MCF 10A (cell line): ENCODE data around the gene SNAP29. TPM values are rescaled to one million over a fixed set of nuclear protein-coding genes. Genes with fewer than 3 reads are reported as not detected.
A peak's percentile ranks its signal among the peaks of the same experiment; 100 is the strongest.

Experiments used
- BruUV-seq: library from RNA; stranded (reverse); fragments of 400-500 nt; replicated peaks from 2 replicates; lab custom pipeline; 2021; lab: Mats Ljungman, UMichigan
- CTCF ChIA-PET: fragments of 300-600 bp; sonication (Branson Sonifier 250); formaldehyde crosslinking; extraction: SDS; loops from one replicate; lab custom pipeline; 2021; ENCODE audit warnings: antibody characterized with exemption, inconsistent platforms; lab: Yijun Ruan, JAX
- POLR2A ChIA-PET: fragments of 300-600, 350-650 bp; sonication (Branson Sonifier 250); formaldehyde crosslinking; extraction: SDS; loops from one replicate; lab custom pipeline; 2020; ENCODE audit warnings: antibody characterized with exemption, inconsistent platforms; lab: Yijun Ruan, JAX
- DNase-seq: peaks from one replicate; pipeline ENCODE4 v3.0.0-alpha.2; 2018; ENCODE audit not compliant: unreplicated experiment
- H3K27ac Mint-ChIP-seq: one replicate; pipeline ENCODE4 v1.8.0; 2022; ENCODE audit warnings: mild to moderate bottlenecking, low read depth, mixed read lengths; ENCODE audit not compliant: unreplicated experiment
- H3K27me3 Mint-ChIP-seq: one replicate; pipeline ENCODE4 v1.8.0; 2022; ENCODE audit warnings: mixed read lengths; ENCODE audit not compliant: insufficient read depth, unreplicated experiment
- H3K36me3 Mint-ChIP-seq: one replicate; pipeline ENCODE4 v1.8.0; 2022; ENCODE audit warnings: mild to moderate bottlenecking, moderate library complexity, mixed read lengths; ENCODE audit not compliant: insufficient read depth, unreplicated experiment
- H3K4me1 Mint-ChIP-seq: one replicate; pipeline ENCODE4 v1.8.0; 2022; ENCODE audit warnings: mixed read lengths; ENCODE audit not compliant: insufficient read depth, unreplicated experiment
- H3K4me3 Mint-ChIP-seq: one replicate; pipeline ENCODE4 v1.8.0; 2022; ENCODE audit warnings: mild to moderate bottlenecking, moderate library complexity, mixed read lengths; ENCODE audit not compliant: unreplicated experiment
- H3K9me3 Mint-ChIP-seq: one replicate; pipeline ENCODE4 v1.8.0; 2022; ENCODE audit warnings: mixed read lengths; ENCODE audit not compliant: unreplicated experiment
- CTCF ChIP-seq: fragments of 200-600 bp; IDR thresholded peaks from one replicate; pipeline ENCODE4 v1.8.0; 2022; ENCODE audit warnings: antibody characterized with exemption, mild to moderate bottlenecking; ENCODE audit not compliant: unreplicated experiment
- intact Hi-C: fragments of 100-400 bp; cut with micrococcal nuclease; formaldehyde crosslinking; loops from 2 replicates; pipeline ENCODE4 v1.14.1; 2022
- total RNA-seq: library from RNA; stranded (reverse); gene quantifications from 2 replicates; pipeline ENCODE4 v1.2.3, GENCODE V29; 2022

SNAP29 gene
- total RNA-seq, 1 experiment from 2014 or later, result 28.7 TPM

GRCh38 chr22:20864186-20864908 lies 5.5 kb downstream of the SNAP29 start:
- Mint-ChIP-seq H3K36me3 (peaks cover 30% of the 10 kb centered on the region), H3K27ac (no peak overlapping the region), H3K9me3 (no peaks in the 10 kb centered on the region), H3K27me3 (no peaks in the 10 kb centered on the region), H3K4me3 (no peak overlapping the region), H3K4me1 (peaks cover 19% of the 10 kb centered on the region)
- ChIA-PET CTCF (interaction anchor here (1.7 kb wide), 1 partner anchor 21 kb away, joined by 7 read pairs; no protein-coding TSS in a partner anchor), POLR2A (interaction anchor here (1.0 to 1.5 kb wide), 3 partner anchors 29 to 41 kb away, joined by 3 to 4 read pairs (median 3); no protein-coding TSS in a partner anchor)
- no TSS peak for BruUV-seq
- intact Hi-C loops, result no loop called here
- TF ChIP-seq CTCF, result no peak
- DNase-seq, result peak; percentile 54

- no TSS peak for BruUV-seq
These were observed 6.5 kb downstream of the SNAP29 start for GRCh38 chr22:20865331-20865730.

GRCh38 chr22:20865875-20866445 lies 7.2 kb downstream of the SNAP29 start:
- Mint-ChIP-seq H3K27ac (no peak overlapping the region), H3K27me3 (no peaks in the 10 kb centered on the region), H3K36me3 (peaks cover 31% of the 10 kb centered on the region), H3K4me1 (peaks cover 15% of the 10 kb centered on the region), H3K4me3 (no peak overlapping the region), H3K9me3 (no peaks in the 10 kb centered on the region)
- no TSS peak for BruUV-seq
- intact Hi-C loops, result no loop called here
- TF ChIP-seq CTCF, result no peak
- no peak for DNase-seq
- ChIA-PET CTCF (interaction anchor here (0.7 to 1.3 kb wide), 4 partner anchors 9 to 82 kb away, joined by 3 to 4 read pairs (median 4); no protein-coding TSS in a partner anchor), POLR2A (interaction anchor here (0.7 kb wide), 1 partner anchor 21 kb away, joined by 5 read pairs; no protein-coding TSS in a partner anchor)

More at GRCh38 chr22:20865331-20865730, 6.5 kb downstream of the SNAP29 start:
- Mint-ChIP-seq H3K36me3 (peaks cover 30% of the 10 kb centered on the region), H3K4me1 (peaks cover 15% of the 10 kb centered on the region), H3K27me3 (no peaks in the 10 kb centered on the region), H3K4me3 (no peak overlapping the region), H3K9me3 (no peaks in the 10 kb centered on the region), H3K27ac (no peak overlapping the region)
- no peak for TF ChIP-seq CTCF
- POLR2A ChIA-PET, result interaction anchor here (1.0 to 1.5 kb wide), 2 partner anchors 28 to 40 kb away, joined by 3 to 4 read pairs; no protein-coding TSS in a partner anchor
- intact Hi-C loops, result no loop called here
- no peak for DNase-seq
- CTCF ChIA-PET, result interaction anchor here (1.1 to 1.7 kb wide), 3 partner anchors 10 to 82 kb away, joined by 4 to 7 read pairs (median 4); no protein-coding TSS in a partner anchor

- H3K4me1 Mint-ChIP-seq, result peaks cover 15% of the 10 kb centered on the region
- no peaks in the 10 kb centered on the region for H3K9me3 Mint-ChIP-seq
- no TSS peak for BruUV-seq
- no peak for TF ChIP-seq CTCF
- CTCF ChIA-PET, result interaction anchor here (0.7 to 2.7 kb wide), 3 partner anchors 14 to 56 kb away, joined by 3 to 17 read pairs (median 3); no protein-coding TSS in a partner anchor
- intact Hi-C loops, result no loop called here
- H3K27ac Mint-ChIP-seq, result no peak overlapping the region
- peaks cover 31% of the 10 kb centered on the region for H3K36me3 Mint-ChIP-seq
- DNase-seq, result no peak
- no peaks in the 10 kb centered on the region for H3K27me3 Mint-ChIP-seq
- POLR2A ChIA-PET, result no interaction called here
- H3K4me3 Mint-ChIP-seq, result no peak overlapping the region
These were observed 7.9 kb downstream of the SNAP29 start for GRCh38 chr22:20866736-20867135.
